GM18951 (cell line): Measurements from ENCODE around the gene PDZD8.

ENCODE experiments used
- POLR2A ChIP-seq: IDR thresholded peaks from 4 replicates; pipeline ENCODE4 v1.6.1; 2011; ENCODE audit warnings: mild to moderate bottlenecking; ENCODE audit not compliant: insufficient read length, insufficient read depth; ENCODE audit errors: extremely low read depth
- in situ Hi-C: fragments of 300-500 bp; cut with MboI; formaldehyde crosslinking; loops from one replicate; pipeline ENCODE4 v1.12.0; 2022; ENCODE audit warnings: low sequenced_read_pairs, mixed read lengths, inconsistent platforms; ENCODE audit not compliant: unreplicated experiment

Gene PDZD8

GRCh38 chr10:117374506-117375359 is 507 bp downstream of the PDZD8 start:
- in situ Hi-C loops, result no loop called here
- TF ChIP-seq POLR2A, result no peak

- in situ Hi-C loops, result no loop called here
- TF ChIP-seq POLR2A, result no peak
These were observed 1.3 kb downstream of the PDZD8 start for GRCh38 chr10:117373823-117374505.

GRCh38 chr10:117370205-117370604 is 5.0 kb downstream of the PDZD8 start:
- no peak for TF ChIP-seq POLR2A
- in situ Hi-C loops, result no loop called here

GRCh38 chr10:117367718-117368117 is 7.5 kb downstream of the PDZD8 start:
- in situ Hi-C loops, result no loop called here
- no peak for TF ChIP-seq POLR2A

- in situ Hi-C loops, result no loop called here
- no peak for TF ChIP-seq POLR2A
These were observed 8.5 kb downstream of the PDZD8 start for GRCh38 chr10:117366741-117367140.

GRCh38 chr10:117365612-117366011 is 9.6 kb downstream of the PDZD8 start:
- no peak for TF ChIP-seq POLR2A
- in situ Hi-C loops, result no loop called here

GRCh38 chr10:117364110-117364960 is 10.9 kb downstream of the PDZD8 start:
- no peak for TF ChIP-seq POLR2A
- in situ Hi-C loops, result no loop called here

GRCh38 chr10:117363028-117363427 is 12.2 kb downstream of the PDZD8 start:
- in situ Hi-C loops, result no loop called here
- no peak for TF ChIP-seq POLR2A

- in situ Hi-C loops, result no loop called here
- no peak for TF ChIP-seq POLR2A
These were observed 12.9 kb downstream of the PDZD8 start for GRCh38 chr10:117362313-117362712.

- in situ Hi-C loops, result no loop called here
- TF ChIP-seq POLR2A, result no peak
These were observed 14.1 kb downstream of the PDZD8 start for GRCh38 chr10:117360994-117361667.

GRCh38 chr10:117360016-117360415 is 15.2 kb downstream of the PDZD8 start:
- TF ChIP-seq POLR2A, result no peak
- in situ Hi-C loops, result no loop called here

- in situ Hi-C loops, result no loop called here
- TF ChIP-seq POLR2A, result no peak
These were observed 20.2 kb downstream of the PDZD8 start for GRCh38 chr10:117355072-117355471.

- no peak for TF ChIP-seq POLR2A
- in situ Hi-C loops, result no loop called here
These were observed 21.6 kb downstream of the PDZD8 start for GRCh38 chr10:117353684-117354083.
